Renal pelvis (tissue), 4 donors: Measurements from ENCODE around the gene WDR83. TPM values are rescaled to one million over a fixed set of nuclear protein-coding genes. Genes with fewer than 3 reads are reported as not detected.
A peak's percentile ranks its signal among the peaks of the same experiment; 100 is the strongest.
"Not testable (repeated sequence)": the region's sequence is repeated elsewhere in the genome, so short reads cannot be mapped to it uniquely, and the experiment has no call there.

Source experiments
- DNase-seq: peaks from one replicate; pipeline ENCODE4 v3.0.0-alpha.2; 2013
- polyA plus RNA-seq, 3 donors: library from polyadenylated mRNA; unstranded; fragments of 120-200 nt; gene quantifications; one replicate each; pipeline ENCODE4 v1.2.1, GENCODE V29; 2013; ENCODE audit not compliant: insufficient read length in 3 of 3

The WDR83 gene
- polyA plus RNA-seq, 3 donors, result 19.7 to 27.9 (median 27.8) TPM

GRCh38 chr19:12712077-12712476 is 45.5 kb downstream of the WDR83 start:
- not testable (repeated sequence) for DNase-seq

- DNase-seq, result not testable (repeated sequence)
Measured at GRCh38 chr19:12713304-12713703, 46.7 kb downstream of the WDR83 start.

- DNase-seq, result no peak
Measured at GRCh38 chr19:12715102-12715501, 48.5 kb downstream of the WDR83 start.

GRCh38 chr19:12715929-12716328 is 49.3 kb downstream of the WDR83 start:
- no peak for DNase-seq

- DNase-seq, result no peak
Measured at GRCh38 chr19:12720296-12720695, 53.7 kb downstream of the WDR83 start.

GRCh38 chr19:12720851-12721655 is 54.4 kb downstream of the WDR83 start:
- no peak for DNase-seq

GRCh38 chr19:12721656-12722565 is 55.3 kb downstream of the WDR83 start:
- DNase-seq, result peak; percentile 72

- peak; percentile 99 for DNase-seq
Measured at GRCh38 chr19:12722566-12723380, 56.2 kb downstream of the WDR83 start.

- no peak for DNase-seq
Measured at GRCh38 chr19:12723381-12723640, 56.7 kb downstream of the WDR83 start.

GRCh38 chr19:12723641-12724426 is 57.2 kb downstream of the WDR83 start, which contains the start of gene TNPO2:
TSS of gene TNPO2 (minus strand) at chr19:12723932. CDS start at chr19:12720977, 2,955 bp downstream.
- peak; percentile 70 for DNase-seq

Other genes with a start within 250 kb of the WDR83 start
- gene ZNF443, start 225.8 kb upstream of the WDR83 start, polyA plus RNA-seq, result 10 to 100 TPM; 10.2 to 13.3 (median 11.0) TPM
- 10 to 100 TPM in 1 of 3 donors, 1 to 10 TPM in 2; 6.1 to 13.9 (median 7.5) TPM for gene ZNF709, start 182.0 kb upstream of the WDR83 start, polyA plus RNA-seq
- 10 to 100 TPM; 12.0 to 13.6 (median 12.7) TPM for gene ZNF564, start 115.3 kb upstream of the WDR83 start, polyA plus RNA-seq
- 1 to 10 TPM; 4.2 to 5.8 (median 5.6) TPM for gene ZNF490, start 56.0 kb upstream of the WDR83 start, polyA plus RNA-seq
- 10 to 100 TPM; 14.8 to 26.2 (median 22.0) TPM for gene ZNF791, start 55.9 kb upstream of the WDR83 start, polyA plus RNA-seq
- 10 to 100 TPM; 31.3 to 41.3 (median 37.8) TPM for gene MAN2B1, start 65 bp upstream of the WDR83 start, polyA plus RNA-seq
- 10 to 100 TPM; 83.0 to 91.7 (median 87.7) TPM for gene DHPS, start 15.1 kb downstream of the WDR83 start, polyA plus RNA-seq
- gene GNG14, start 21.2 kb downstream of the WDR83 start, polyA plus RNA-seq, result under 1 TPM in 2 of 3 donors, not detected in 1; 0.28 to 0.68 TPM
- 10 to 100 TPM; 16.6 to 18.9 (median 18.3) TPM for gene FBXW9, start 29.8 kb downstream of the WDR83 start, polyA plus RNA-seq
- 10 to 100 TPM; 73.6 to 96.4 (median 81.7) TPM for gene TNPO2, start 57.1 kb downstream of the WDR83 start, polyA plus RNA-seq
- 100 to 1,000 TPM; 172 to 217 (median 201) TPM for gene TRIR, start 67.9 kb downstream of the WDR83 start, polyA plus RNA-seq
- 10 to 100 TPM; 86.8 to 98.0 (median 91.7) TPM for gene GET3, start 70.7 kb downstream of the WDR83 start, polyA plus RNA-seq
- gene BEST2, start 85.0 kb downstream of the WDR83 start, polyA plus RNA-seq, result under 1 TPM in 1 of 3 donors, not detected in 2; 0.15 TPM
- gene HOOK2, start 108.7 kb downstream of the WDR83 start, polyA plus RNA-seq, result 10 to 100 TPM; 48.8 to 89.5 (median 81.1) TPM
- 10 to 100 TPM; 19.6 to 28.7 (median 20.5) TPM for gene JUNB, start 124.7 kb downstream of the WDR83 start, polyA plus RNA-seq
- gene PRDX2, start 135.0 kb downstream of the WDR83 start, polyA plus RNA-seq, result 100 to 1,000 TPM; 303 to 365 (median 345) TPM
- 1 to 10 TPM; 4.4 to 5.8 (median 5.8) TPM for gene THSD8, start 135.3 kb downstream of the WDR83 start, polyA plus RNA-seq
- gene RNASEH2A, start 139.8 kb downstream of the WDR83 start, polyA plus RNA-seq, result 10 to 100 TPM; 28.8 to 48.4 (median 46.0) TPM
- gene RTBDN, start 167.8 kb downstream of the WDR83 start, polyA plus RNA-seq, result not detected
- 1 to 10 TPM; 1.1 to 1.4 (median 1.3) TPM for gene MAST1, start 171.7 kb downstream of the WDR83 start, polyA plus RNA-seq
- gene DNASE2, start 214.6 kb downstream of the WDR83 start, polyA plus RNA-seq, result 10 to 100 TPM in 1 of 3 donors, 1 to 10 TPM in 2; 8.1 to 11.1 (median 9.1) TPM
- gene KLF1, start 220.4 kb downstream of the WDR83 start, polyA plus RNA-seq, result under 1 TPM; 0.20 to 0.46 (median 0.45) TPM
- gene GCDH, start 224.4 kb downstream of the WDR83 start, polyA plus RNA-seq, result 10 to 100 TPM; 33.9 to 42.9 (median 36.7) TPM